Astrocyte (in vitro differentiated cells and primary cell): ENCODE measurements around the gene EIF2A. TPM values are rescaled to one million over a fixed set of nuclear protein-coding genes. Genes with fewer than 3 reads are reported as not detected.

Experiments used
- DNase-seq: peaks from one replicate; pipeline ENCODE4 v3.0.0-alpha.2; 2010; ENCODE audit warnings: low read depth
- FAIRE-seq: peaks from 2 replicates; lab custom pipeline; 2011; peaks lifted over from hg19 to GRCh38; lab: Jason Lieb, UNC
- H2AFZ ChIP-seq: 2 replicates; pipeline ENCODE4 v1.6.0; 2012; ENCODE audit warnings: low read depth, low read length, inconsistent platforms
- H3K27ac ChIP-seq: 2 replicates; pipeline ENCODE4 v1.5.1; 2011; ENCODE audit warnings: low read depth, low read length, inconsistent platforms
- H3K27me3 ChIP-seq: 2 replicates; pipeline ENCODE4 v1.6.0; 2011; ENCODE audit warnings: low read length, inconsistent platforms; ENCODE audit not compliant: insufficient read depth
- H3K36me3 ChIP-seq: 2 replicates; pipeline ENCODE4 v1.5.1; 2011; ENCODE audit warnings: low read length, inconsistent platforms; ENCODE audit not compliant: insufficient read depth
- H3K4me1 ChIP-seq: 2 replicates; pipeline ENCODE4 v1.5.1; 2011; ENCODE audit warnings: low read length, inconsistent platforms; ENCODE audit not compliant: insufficient read depth
- H3K4me2 ChIP-seq: 2 replicates; pipeline ENCODE4 v1.6.0; 2012; ENCODE audit warnings: low read length, inconsistent platforms
- H3K4me3 ChIP-seq: 2 replicates; pipeline ENCODE4 v1.5.1; 2011; ENCODE audit warnings: low read depth, mild to moderate bottlenecking, low read length, inconsistent platforms; ENCODE audit not compliant: insufficient read depth
- H3K79me2 ChIP-seq: 2 replicates; pipeline ENCODE4 v1.6.0; 2012; ENCODE audit warnings: mild to moderate bottlenecking, low read length, inconsistent platforms; ENCODE audit not compliant: insufficient read depth
- H3K9ac ChIP-seq: 2 replicates; pipeline ENCODE4 v1.6.0; 2012; ENCODE audit warnings: mild to moderate bottlenecking, low read length, inconsistent platforms
- H3K9me3 ChIP-seq: 2 replicates; pipeline ENCODE4 v1.5.1; 2012; ENCODE audit warnings: low read depth, mild to moderate bottlenecking, low read length, inconsistent platforms; ENCODE audit not compliant: insufficient read depth
- H4K20me1 ChIP-seq: 2 replicates; pipeline ENCODE4 v1.6.0; 2012; ENCODE audit warnings: low read length, inconsistent platforms; ENCODE audit not compliant: insufficient read depth
- H3K27ac Mint-ChIP-seq: one replicate; pipeline ENCODE4 v1.8.0; 2021; ENCODE audit warnings: mild to moderate bottlenecking, mixed read lengths; ENCODE audit not compliant: unreplicated experiment
- H3K27me3 Mint-ChIP-seq: one replicate; pipeline ENCODE4 v1.8.0; 2021; ENCODE audit warnings: low read depth, mixed read lengths; ENCODE audit not compliant: unreplicated experiment
- H3K36me3 Mint-ChIP-seq: one replicate; pipeline ENCODE4 v1.8.0; 2021; ENCODE audit warnings: low read depth, mixed read lengths; ENCODE audit not compliant: unreplicated experiment
- H3K4me1 Mint-ChIP-seq: one replicate; pipeline ENCODE4 v1.8.0; 2021; ENCODE audit warnings: low read depth, mixed read lengths; ENCODE audit not compliant: unreplicated experiment
- H3K4me3 Mint-ChIP-seq: one replicate; pipeline ENCODE4 v1.8.0; 2021; ENCODE audit warnings: mild to moderate bottlenecking, moderate library complexity, mixed read lengths; ENCODE audit not compliant: unreplicated experiment
- H3K9me3 Mint-ChIP-seq: one replicate; pipeline ENCODE4 v1.8.0; 2021; ENCODE audit warnings: mild to moderate bottlenecking, mixed read lengths; ENCODE audit not compliant: unreplicated experiment
- EZH2 ChIP-seq: IDR thresholded peaks from 2 replicates; pipeline ENCODE4 v1.6.1; 2012; ENCODE audit warnings: mild to moderate bottlenecking, low read length, inconsistent platforms; ENCODE audit not compliant: insufficient read depth
- total RNA-seq: library from RNA; stranded (reverse); gene quantifications from 2 replicates; pipeline ENCODE4 v1.2.1, GENCODE V29; 2021
- TF ChIP-seq, protein P1 (sequence below): IDR thresholded peaks from 2 replicates; pipeline ENCODE4 v1.5.1; 2011; ENCODE audit warnings: low read depth, mild to moderate bottlenecking, inconsistent platforms, low read length, moderate library complexity; ENCODE audit not compliant: insufficient read depth

The EIF2A gene
- total RNA-seq, 1 donor from 2014 or later: 64.2 TPM

DNA sequence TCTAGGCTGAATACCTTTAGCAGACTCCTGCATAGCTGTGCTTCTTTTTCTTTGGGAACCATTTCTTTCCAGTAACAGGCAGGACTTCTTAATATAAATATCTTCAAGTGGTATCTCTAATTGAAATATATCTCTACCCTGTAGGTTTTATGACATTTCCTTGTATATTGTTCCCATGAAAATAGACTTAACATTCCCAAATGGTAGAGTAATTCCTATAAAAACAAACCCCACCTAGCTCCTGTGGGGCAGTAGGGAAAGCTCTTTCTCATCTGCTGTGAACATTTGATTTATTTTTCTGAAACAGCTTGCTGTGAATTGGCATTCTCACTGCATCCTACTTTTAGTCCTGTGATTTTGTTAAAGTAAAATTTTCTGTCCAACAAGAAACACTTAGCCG lies 77.4 kb downstream of the EIF2A start:
- H2AFZ ChIP-seq: no peak overlapping the region
- H3K9ac ChIP-seq: no peak overlapping the region
- TF ChIP-seq, protein P1, sequence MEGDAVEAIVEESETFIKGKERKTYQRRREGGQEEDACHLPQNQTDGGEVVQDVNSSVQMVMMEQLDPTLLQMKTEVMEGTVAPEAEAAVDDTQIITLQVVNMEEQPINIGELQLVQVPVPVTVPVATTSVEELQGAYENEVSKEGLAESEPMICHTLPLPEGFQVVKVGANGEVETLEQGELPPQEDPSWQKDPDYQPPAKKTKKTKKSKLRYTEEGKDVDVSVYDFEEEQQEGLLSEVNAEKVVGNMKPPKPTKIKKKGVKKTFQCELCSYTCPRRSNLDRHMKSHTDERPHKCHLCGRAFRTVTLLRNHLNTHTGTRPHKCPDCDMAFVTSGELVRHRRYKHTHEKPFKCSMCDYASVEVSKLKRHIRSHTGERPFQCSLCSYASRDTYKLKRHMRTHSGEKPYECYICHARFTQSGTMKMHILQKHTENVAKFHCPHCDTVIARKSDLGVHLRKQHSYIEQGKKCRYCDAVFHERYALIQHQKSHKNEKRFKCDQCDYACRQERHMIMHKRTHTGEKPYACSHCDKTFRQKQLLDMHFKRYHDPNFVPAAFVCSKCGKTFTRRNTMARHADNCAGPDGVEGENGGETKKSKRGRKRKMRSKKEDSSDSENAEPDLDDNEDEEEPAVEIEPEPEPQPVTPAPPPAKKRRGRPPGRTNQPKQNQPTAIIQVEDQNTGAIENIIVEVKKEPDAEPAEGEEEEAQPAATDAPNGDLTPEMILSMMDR: no peak
- no peak for TF ChIP-seq EZH2
- peaks cover 26% of the 10 kb centered on the region for H3K36me3 ChIP-seq
- H3K4me2 ChIP-seq: peak overlapping the region; percentile 21
- Mint-ChIP-seq H3K9me3 (no peaks in the 10 kb centered on the region), H3K27ac (peak overlapping the region; percentile 86), H3K4me3 (no peak overlapping the region), H3K4me1 (peaks cover 9% of the 10 kb centered on the region), H3K27me3 (no peaks in the 10 kb centered on the region), H3K36me3 (peaks cover 9% of the 10 kb centered on the region)
- H3K27ac ChIP-seq: peak overlapping the region; percentile 40
- no peaks in the 10 kb centered on the region for H3K9me3 ChIP-seq
- peaks cover 15% of the 10 kb centered on the region for H3K4me1 ChIP-seq
- no peak overlapping the region for H3K4me3 ChIP-seq
- peaks cover 55% of the 10 kb centered on the region for H3K79me2 ChIP-seq
- DNase-seq: no peak
- no peaks in the 10 kb centered on the region for H3K27me3 ChIP-seq
- peaks cover 47% of the 10 kb centered on the region for H4K20me1 ChIP-seq
- no peak for FAIRE-seq

DNA sequence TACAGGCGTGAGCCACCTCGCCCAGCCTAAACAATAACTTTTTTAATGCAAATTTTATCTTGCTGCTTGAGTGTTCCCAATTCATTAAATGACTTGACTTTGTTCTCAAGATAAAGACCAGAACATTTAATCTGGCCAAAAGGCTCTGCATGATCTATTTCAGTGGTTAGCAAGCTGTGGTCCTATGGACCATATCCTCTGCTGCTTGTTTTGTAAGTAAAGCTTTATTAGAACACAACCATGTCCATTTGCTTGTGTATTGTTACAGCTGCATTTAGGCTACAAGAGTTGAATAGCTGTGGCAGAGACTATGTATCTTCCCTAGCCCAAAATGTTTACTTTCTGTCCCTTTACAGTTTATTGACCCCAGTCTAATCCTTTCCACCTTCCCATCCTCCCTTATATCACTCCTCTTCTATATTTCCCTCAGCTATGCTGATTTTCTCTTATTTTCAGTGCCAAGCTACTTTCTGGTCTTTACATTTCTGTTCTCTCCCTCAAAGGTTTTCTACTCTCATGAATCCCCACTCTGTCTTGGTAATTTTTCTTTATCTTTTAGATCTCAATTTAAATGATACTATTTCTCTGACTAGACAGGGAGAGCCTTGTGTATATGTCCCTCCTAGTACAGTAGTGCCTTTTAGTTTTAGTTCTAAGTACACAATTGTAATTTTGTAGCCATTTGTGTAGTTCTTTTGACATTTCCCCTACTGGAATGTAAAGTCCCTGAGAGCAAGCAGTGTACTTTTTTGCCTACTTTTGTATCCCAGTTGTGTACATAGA lies 79.8 kb downstream of the EIF2A start:
- no peaks in the 10 kb centered on the region for H3K27me3 ChIP-seq
- TF ChIP-seq EZH2: no peak
- TF ChIP-seq, protein P1: no peak
- H3K36me3 ChIP-seq: peaks cover 26% of the 10 kb centered on the region
- Mint-ChIP-seq H3K27me3 (no peaks in the 10 kb centered on the region), H3K4me3 (no peak overlapping the region), H3K36me3 (peaks cover 10% of the 10 kb centered on the region), H3K4me1 (peaks cover 6% of the 10 kb centered on the region), H3K27ac (no peak overlapping the region), H3K9me3 (no peaks in the 10 kb centered on the region)
- H2AFZ ChIP-seq: no peak overlapping the region
- H3K9ac ChIP-seq: no peak overlapping the region
- H3K79me2 ChIP-seq: peaks cover 33% of the 10 kb centered on the region
- H3K27ac ChIP-seq: no peak overlapping the region
- H4K20me1 ChIP-seq: peaks cover 30% of the 10 kb centered on the region
- no peak for DNase-seq
- H3K9me3 ChIP-seq: no peaks in the 10 kb centered on the region
- no peak for FAIRE-seq
- H3K4me1 ChIP-seq: peaks cover 15% of the 10 kb centered on the region
- H3K4me3 ChIP-seq: no peak overlapping the region
- no peak overlapping the region for H3K4me2 ChIP-seq

DNA sequence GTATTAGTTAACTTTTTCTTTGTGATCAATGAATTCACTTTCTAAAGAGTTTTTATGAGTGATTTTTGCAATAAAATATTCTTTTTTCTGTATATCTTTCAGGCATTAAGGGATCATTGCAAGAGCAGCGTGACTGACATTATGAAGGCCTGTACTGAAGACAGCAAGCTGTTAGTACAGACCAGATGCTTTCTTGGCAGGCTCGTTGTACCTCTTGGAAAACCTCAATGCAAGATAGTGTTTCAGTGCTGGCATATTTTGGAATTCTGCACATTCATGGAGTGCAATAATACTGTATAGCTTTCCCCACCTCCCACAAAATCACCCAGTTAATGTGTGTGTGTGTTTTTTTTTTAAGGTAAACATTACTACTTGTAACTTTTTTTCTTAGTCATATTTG lies 81.0 kb downstream of the EIF2A start:
- Mint-ChIP-seq H3K4me3 (no peak overlapping the region), H3K4me1 (peaks cover 5% of the 10 kb centered on the region), H3K27me3 (no peaks in the 10 kb centered on the region), H3K9me3 (no peaks in the 10 kb centered on the region), H3K27ac (no peak overlapping the region), H3K36me3 (peaks cover 10% of the 10 kb centered on the region)
- H3K9ac ChIP-seq: no peak overlapping the region
- H2AFZ ChIP-seq: no peak overlapping the region
- H3K4me2 ChIP-seq: no peak overlapping the region
- H3K79me2 ChIP-seq: peaks cover 20% of the 10 kb centered on the region
- H3K36me3 ChIP-seq: peaks cover 26% of the 10 kb centered on the region
- peaks cover 10% of the 10 kb centered on the region for H3K4me1 ChIP-seq
- DNase-seq (peak; percentile 34), FAIRE-seq (no peak)
- TF ChIP-seq EZH2: no peak
- TF ChIP-seq, protein P1: no peak
- no peaks in the 10 kb centered on the region for H3K27me3 ChIP-seq
- H3K4me3 ChIP-seq: no peak overlapping the region
- H3K27ac ChIP-seq: no peak overlapping the region
- no peaks in the 10 kb centered on the region for H3K9me3 ChIP-seq
- peaks cover 18% of the 10 kb centered on the region for H4K20me1 ChIP-seq
